IPS-18a (cell line): Measurements from ENCODE around the gene EDEM1.
A peak's percentile ranks its signal among the peaks of the same experiment; 100 is the strongest.
"Not testable (repeated sequence)": the region's sequence is repeated elsewhere in the genome, so short reads cannot be mapped to it uniquely, and the experiment has no call there.

ENCODE experiments used
- H3K27ac ChIP-seq: one replicate; pipeline ENCODE4 v1.5.1; 2013; ENCODE audit warnings: low read length
- H3K27me3 ChIP-seq: one replicate; pipeline ENCODE4 v1.6.1; 2013; ENCODE audit warnings: mild to moderate bottlenecking, low read length; ENCODE audit not compliant: control insufficient read depth, insufficient read depth
- H3K36me3 ChIP-seq: one replicate; pipeline ENCODE4 v1.6.1; 2013; ENCODE audit warnings: low read depth, low read length; ENCODE audit not compliant: control insufficient read depth
- H3K4me1 ChIP-seq: one replicate; pipeline ENCODE4 v1.6.1; 2013; ENCODE audit warnings: low read depth, low read length; ENCODE audit not compliant: control insufficient read depth
- H3K4me3 ChIP-seq: one replicate; pipeline ENCODE4 v1.5.1; 2013; ENCODE audit warnings: low read length
- H3K9ac ChIP-seq: one replicate; pipeline ENCODE4 v1.6.1; 2013; ENCODE audit warnings: mild to moderate bottlenecking, low read length, moderate library complexity
- H3K9me3 ChIP-seq: one replicate; pipeline ENCODE4 v1.6.1; 2013; ENCODE audit warnings: low read depth, low read length; ENCODE audit not compliant: control insufficient read depth

Gene EDEM1

DNA sequence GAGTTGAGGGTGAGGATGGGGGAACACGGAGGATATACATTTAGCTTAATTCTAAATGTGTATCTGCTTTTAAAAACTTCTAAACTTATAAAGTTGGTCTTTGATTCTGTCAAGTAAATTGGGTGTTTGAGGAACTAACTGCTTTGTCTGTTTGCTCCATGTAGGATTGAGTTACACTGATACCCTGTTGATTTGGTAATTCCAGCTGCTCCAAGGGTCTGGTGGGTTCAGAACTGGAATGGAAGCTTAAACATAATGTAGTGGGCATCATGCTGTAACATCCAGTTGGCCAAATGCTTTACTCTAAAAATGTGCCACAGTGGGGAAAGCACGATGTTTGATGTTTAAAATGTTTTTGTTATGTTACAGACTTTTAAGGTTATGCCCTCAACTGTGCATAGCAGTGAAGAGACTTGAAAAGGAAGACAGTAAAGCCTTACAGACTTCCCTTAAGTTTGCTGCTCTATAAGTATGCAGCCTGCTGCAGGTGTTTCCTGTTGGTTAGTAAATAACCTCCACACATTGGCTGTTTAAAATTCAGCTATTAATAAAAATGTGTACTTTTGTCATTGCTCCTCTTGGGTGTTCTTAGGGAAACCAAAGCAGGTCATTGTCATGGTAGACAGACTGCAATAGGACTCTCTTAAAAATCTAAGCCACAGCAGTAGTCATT lies 5.9 kb upstream of the EDEM1 start:
- Histone ChIP-seq H3K4me1 (no peaks in the 10 kb centered on the region), H3K27me3 (peaks cover 5% of the 10 kb centered on the region), H3K27ac (no peak overlapping the region), H3K9me3 (no peaks in the 10 kb centered on the region), H3K9ac (no peak overlapping the region), H3K36me3 (peaks cover 22% of the 10 kb centered on the region), H3K4me3 (no peak overlapping the region)

DNA sequence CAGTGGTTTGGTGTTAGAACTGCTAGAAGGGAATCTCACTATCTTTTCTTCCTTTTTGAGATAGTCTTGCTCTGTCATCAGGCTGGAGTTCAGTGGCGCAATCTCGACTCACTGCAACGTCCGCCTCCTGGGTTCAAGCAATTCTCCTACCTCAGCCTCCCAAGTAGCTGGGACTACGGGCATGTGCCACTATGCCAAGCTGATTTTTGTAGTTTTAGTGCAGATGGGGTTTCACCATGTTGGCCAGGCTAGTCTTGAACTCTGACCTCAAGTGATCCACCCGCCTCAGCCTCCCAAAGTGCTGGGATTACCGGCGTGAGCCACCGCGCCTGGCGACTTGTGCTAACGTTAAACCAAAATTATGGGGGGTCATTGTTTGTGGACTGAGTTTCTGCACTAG lies 3.8 kb upstream of the EDEM1 start:
- not testable (repeated sequence) for H3K27ac ChIP-seq, H3K4me3 ChIP-seq

DNA sequence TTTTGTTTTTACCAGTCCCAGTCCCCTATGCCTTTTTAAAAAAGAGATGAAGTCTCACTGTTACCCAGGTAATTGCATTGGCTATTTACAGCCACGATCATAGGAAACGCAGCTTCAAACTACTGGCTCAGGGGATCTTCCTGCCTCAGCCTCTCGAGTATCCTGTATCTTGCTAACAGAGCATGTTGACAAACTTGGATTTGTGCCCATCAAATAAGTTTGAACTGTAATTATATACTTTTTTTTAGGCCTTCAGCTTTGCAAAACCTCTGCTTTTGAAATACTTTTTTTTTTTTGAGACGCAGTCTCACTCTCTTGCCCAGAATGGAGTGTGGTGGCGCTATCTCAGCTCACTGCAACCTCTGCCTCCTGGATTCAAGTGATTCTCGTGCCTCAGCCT lies 3.0 kb upstream of the EDEM1 start:
- Histone ChIP-seq H3K9me3 (no peaks in the 10 kb centered on the region), H3K27me3 (peaks cover 14% of the 10 kb centered on the region), H3K4me1 (peaks cover 3% of the 10 kb centered on the region), H3K36me3 (peaks cover 12% of the 10 kb centered on the region), H3K4me3 (no peak overlapping the region), H3K27ac (no peak overlapping the region), H3K9ac (no peak overlapping the region)

More for the DNA sequence above, 3.8 kb upstream of the EDEM1 start:
- H3K9ac ChIP-seq, H3K4me1 ChIP-seq, H3K9me3 ChIP-seq: not testable (repeated sequence)
- Histone ChIP-seq H3K36me3 (peaks cover 18% of the 10 kb centered on the region), H3K27me3 (peaks cover 11% of the 10 kb centered on the region)

DNA sequence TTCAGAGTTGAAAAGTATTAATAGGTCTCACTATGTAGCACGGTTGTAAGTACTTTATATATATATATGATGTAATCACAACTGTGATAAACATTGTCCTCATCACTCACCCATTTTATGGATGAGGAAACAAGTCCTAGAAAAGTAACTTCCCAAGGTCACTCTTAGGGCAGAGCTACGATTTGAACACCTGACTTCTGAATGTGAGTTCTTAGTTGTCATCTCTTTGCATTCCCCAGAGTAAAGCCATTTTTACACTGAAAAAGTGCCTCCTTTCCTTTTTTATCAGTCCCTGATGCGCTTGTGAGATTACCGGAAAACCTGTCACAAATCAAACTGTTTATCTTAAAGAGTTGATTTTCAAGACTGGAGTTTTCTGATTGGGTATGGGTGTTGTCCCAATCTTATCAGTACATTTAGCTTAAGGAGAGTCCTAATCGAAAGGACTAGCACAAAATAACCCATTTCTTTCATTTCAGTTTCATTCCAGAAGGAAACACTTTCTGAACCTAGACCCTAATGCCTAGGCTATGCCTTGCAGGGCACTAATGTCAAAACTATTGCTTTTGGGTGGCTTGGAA lies 2.3 kb upstream of the EDEM1 start:
- peaks cover 3% of the 10 kb centered on the region for H3K4me1 ChIP-seq

DNA sequence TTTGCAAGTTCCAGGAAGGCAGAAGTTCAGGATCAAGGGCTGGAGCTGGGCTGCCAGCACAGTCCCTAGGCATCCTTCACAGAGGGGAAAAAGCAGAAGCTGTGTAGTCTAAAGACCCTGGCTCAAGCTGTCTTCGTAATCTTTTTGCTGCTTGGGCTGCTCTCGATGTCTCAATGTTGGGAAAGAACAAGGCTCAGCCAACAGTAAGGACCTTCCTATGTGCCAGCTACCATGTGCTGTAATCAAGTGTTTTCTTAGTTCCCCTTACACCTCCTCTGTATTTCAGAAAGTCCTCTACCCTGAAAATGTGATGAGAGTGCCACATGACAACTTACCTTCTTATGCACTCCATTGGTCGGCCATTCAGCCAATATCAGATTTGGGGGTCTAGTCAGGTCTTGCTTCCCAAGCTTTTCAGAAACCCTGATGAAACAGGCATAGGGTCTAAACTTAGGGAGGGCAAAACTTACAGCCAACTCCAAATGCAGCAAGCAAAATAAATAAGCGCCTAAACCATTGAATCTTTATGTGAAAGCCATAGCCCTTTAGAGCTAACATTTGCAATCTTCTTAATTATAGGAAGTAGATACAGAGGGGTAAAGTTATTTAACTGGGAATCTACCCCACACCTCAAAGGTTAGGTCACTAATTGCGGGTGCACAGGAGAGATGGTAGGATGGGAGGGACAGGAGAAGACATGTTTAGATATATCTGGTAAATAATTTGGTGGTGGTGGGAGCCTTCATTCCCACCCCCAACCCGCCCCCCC lies 1.2 kb upstream of the EDEM1 start:
- no peak overlapping the region for H3K27ac ChIP-seq
- H3K4me1 ChIP-seq, result peaks cover 3% of the 10 kb centered on the region

More for the DNA sequence above, 2.3 kb upstream of the EDEM1 start:
- Histone ChIP-seq H3K27ac (no peak overlapping the region), H3K9me3 (no peaks in the 10 kb centered on the region), H3K27me3 (peaks cover 14% of the 10 kb centered on the region), H3K36me3 (peaks cover 8% of the 10 kb centered on the region), H3K9ac (no peak overlapping the region), H3K4me3 (no peak overlapping the region)

DNA sequence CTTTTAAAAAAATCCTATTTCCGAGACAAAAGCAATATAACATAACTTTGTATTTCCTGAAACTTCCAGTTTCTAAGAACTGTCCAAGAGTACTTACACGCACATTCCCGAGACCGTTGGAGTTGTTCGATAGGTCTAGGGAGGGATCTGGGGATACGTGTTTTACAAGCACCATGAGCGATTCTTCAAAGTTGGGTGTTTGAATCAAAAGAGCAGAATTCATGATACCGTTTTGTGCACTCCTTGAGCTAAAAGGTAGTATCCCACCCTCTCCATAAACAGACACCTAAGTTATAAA lies 700 bp upstream of the EDEM1 start:
- Histone ChIP-seq H3K9me3 (no peaks in the 10 kb centered on the region), H3K27me3 (peaks cover 14% of the 10 kb centered on the region), H3K36me3 (no peaks in the 10 kb centered on the region), H3K27ac (no peak overlapping the region), H3K4me1 (peaks cover 3% of the 10 kb centered on the region), H3K4me3 (peak overlapping the region; percentile 79), H3K9ac (peak overlapping the region; percentile 8)

More for the DNA sequence above, 1.2 kb upstream of the EDEM1 start:
- Histone ChIP-seq H3K27me3 (peaks cover 14% of the 10 kb centered on the region), H3K36me3 (peaks cover 5% of the 10 kb centered on the region), H3K4me3 (peak overlapping the region; percentile 79), H3K9ac (no peak overlapping the region), H3K9me3 (no peaks in the 10 kb centered on the region)

DNA sequence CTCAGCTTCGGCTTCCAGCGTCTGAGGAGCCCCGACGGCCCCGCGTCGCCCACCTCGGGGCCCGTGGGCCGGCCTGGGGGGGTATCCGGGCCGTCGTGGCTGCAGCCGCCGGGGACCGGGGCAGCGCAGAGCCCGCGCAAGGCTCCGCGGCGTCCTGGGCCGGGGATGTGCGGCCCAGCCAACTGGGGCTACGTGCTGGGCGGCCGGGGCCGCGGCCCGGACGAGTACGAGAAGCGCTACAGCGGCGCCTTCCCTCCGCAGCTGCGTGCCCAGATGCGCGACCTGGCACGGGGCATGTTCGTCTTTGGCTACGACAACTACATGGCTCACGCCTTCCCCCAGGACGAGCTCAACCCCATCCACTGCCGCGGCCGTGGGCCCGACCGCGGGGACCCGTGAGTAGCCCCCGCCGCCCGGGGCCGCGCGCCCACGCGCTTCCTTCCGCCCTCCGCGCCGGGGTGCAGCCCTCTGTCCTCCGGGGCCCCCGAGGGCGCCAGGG lies 462 bp downstream of the EDEM1 start:
- Histone ChIP-seq H3K27me3 (peaks cover 14% of the 10 kb centered on the region), H3K4me1 (peaks cover 3% of the 10 kb centered on the region)

DNA sequence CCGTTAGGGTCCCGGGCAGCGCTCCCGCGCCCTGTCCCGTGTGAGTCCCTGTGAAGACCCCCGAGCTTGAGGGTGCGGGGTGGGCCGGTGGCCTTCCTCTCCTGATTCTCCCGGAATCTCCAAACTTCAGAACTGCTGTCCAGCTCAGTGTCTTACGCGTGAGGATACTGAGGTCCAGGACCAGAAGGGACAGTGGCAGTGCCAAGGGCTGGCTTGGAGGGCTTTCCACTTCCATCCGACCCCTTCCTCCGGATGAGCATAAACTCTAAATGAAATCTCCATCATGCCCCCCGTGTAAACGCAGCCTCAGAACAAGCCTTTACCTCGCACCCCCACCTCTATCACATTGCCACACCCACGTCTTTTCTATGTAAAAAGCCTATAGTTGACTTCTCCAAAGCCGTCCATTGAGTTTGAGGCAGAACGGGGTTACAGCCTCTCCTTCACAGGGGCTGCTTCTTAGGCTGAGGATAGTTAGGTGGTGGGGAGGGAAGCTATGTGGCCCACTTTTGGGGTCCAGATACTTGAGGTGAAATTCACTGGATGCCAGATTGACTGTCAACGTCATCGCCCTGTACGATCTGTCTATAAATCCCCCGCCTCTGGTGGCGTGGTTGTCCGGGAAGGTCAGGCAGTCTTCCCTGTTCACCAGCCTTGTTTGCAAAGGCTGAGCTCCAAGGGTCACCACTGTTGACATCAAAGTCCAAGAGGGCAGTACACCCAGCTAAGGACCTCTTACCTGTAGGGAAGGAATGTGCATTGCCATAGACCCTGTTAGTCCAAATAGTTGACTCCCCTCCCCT lies 1.1 kb downstream of the EDEM1 start:
- H3K9ac ChIP-seq, result peak overlapping the region; percentile 78
- no peaks in the 10 kb centered on the region for H3K9me3 ChIP-seq
- no peak overlapping the region for H3K27ac ChIP-seq
- H3K4me1 ChIP-seq, result peaks cover 3% of the 10 kb centered on the region
- H3K27me3 ChIP-seq, result peaks cover 14% of the 10 kb centered on the region
- no peaks in the 10 kb centered on the region for H3K36me3 ChIP-seq
- H3K4me3 ChIP-seq, result peak overlapping the region; percentile 79

More for the DNA sequence above, 462 bp downstream of the EDEM1 start:
- peak overlapping the region; percentile 51 for H3K27ac ChIP-seq
- H3K9ac ChIP-seq, result peak overlapping the region; percentile 78
- peak overlapping the region; percentile 79 for H3K4me3 ChIP-seq
- H3K36me3 ChIP-seq, result no peaks in the 10 kb centered on the region
- H3K9me3 ChIP-seq, result no peaks in the 10 kb centered on the region

DNA sequence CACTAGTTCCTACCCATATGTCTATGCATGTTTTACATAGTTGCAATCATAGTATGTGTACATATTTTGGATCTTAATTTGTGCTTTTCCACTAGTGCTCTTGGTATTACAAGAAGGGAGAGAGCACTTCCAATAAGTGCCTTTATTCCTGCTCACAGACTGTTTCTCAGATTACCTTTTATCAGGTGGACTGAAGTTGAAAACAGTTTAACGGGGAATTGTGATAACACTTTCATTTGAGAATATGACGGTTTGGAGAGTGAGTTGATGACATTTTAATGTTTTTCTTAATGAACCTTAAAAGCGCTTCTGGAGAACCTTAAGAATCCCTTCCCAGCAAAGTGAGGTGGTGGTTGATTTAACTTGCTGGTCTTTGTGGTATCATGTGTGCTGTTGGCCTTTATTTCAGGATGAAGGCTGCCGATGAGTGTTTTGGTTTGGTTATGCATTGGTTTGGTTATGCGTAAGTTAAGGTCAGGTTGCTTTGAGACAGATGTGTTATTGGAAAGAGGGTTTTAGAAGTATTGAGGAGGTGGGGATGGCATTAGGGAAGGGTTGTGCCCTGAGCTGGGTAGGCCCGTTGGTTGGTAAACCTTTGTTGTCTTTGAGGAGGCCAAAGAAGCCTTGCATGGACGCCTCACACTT lies 2.8 kb downstream of the EDEM1 start:
- Histone ChIP-seq H3K36me3 (no peaks in the 10 kb centered on the region), H3K9ac (no peak overlapping the region), H3K9me3 (no peaks in the 10 kb centered on the region), H3K27me3 (peaks cover 14% of the 10 kb centered on the region), H3K4me3 (no peak overlapping the region), H3K4me1 (peaks cover 3% of the 10 kb centered on the region), H3K27ac (no peak overlapping the region)

DNA sequence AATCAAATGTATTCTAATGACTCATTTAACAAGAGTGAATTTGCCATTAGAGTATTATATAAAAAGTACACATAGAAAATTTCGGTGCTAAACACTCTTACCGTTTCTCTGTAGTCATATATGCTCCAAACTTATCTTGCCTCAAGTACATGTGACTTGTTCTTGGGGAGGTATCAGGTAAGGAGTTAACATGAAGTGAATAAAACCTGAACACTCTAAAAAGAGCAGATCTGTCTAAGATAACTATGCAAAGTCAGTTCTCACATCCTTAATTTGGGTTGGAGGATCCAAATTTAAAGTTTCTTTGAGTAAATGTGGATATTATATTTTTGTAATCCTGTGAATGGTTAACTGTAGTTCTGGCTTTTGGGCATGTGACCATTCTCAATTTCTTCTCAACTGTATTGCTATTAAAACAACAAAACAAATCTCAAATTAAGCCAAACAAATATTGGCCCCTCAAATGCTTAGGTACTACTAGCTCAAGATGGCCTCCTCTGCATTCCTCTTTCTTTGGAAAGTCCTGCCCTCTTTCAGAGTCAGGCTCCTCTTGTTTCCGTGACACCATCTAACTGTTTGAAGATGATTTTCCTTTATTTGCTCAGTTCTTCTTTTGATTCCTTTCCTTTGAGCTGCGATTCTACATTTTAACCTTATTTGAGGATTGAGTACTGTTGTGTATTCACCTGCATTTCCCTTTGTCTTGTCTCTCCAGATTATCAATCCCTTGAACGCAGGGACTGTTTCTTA lies 4.2 kb downstream of the EDEM1 start:
- Histone ChIP-seq H3K36me3 (no peaks in the 10 kb centered on the region), H3K9me3 (no peaks in the 10 kb centered on the region), H3K9ac (no peak overlapping the region), H3K27me3 (peaks cover 8% of the 10 kb centered on the region), H3K4me1 (peaks cover 3% of the 10 kb centered on the region), H3K4me3 (no peak overlapping the region), H3K27ac (no peak overlapping the region)
